ENCODE measurements around the gene ACTR1B.
"Not testable (repeated sequence)": the region's sequence is repeated elsewhere in the genome, so short reads cannot be mapped to it uniquely, and the experiment has no call there.

DNA sequence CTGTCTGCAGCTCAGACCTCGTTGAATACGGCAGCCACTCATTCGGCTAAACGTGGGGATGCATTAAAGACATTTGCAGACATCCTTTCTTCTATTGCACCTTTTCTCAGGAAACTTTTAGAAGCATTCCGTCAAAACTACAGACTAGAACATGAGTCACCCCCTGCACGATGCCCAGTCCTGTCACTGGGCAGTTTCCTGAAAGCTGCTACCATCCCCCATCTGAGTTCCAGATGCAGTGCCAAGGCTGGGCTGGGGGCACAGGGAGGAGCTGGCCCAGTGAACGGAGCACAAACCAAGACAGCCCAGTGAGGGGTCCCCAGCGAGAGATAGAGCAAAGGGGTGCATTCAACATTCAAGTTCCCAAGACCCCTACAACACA, 37.8 kb downstream of the ACTR1B start:
- TF ChIP-seq, protein P1, sequence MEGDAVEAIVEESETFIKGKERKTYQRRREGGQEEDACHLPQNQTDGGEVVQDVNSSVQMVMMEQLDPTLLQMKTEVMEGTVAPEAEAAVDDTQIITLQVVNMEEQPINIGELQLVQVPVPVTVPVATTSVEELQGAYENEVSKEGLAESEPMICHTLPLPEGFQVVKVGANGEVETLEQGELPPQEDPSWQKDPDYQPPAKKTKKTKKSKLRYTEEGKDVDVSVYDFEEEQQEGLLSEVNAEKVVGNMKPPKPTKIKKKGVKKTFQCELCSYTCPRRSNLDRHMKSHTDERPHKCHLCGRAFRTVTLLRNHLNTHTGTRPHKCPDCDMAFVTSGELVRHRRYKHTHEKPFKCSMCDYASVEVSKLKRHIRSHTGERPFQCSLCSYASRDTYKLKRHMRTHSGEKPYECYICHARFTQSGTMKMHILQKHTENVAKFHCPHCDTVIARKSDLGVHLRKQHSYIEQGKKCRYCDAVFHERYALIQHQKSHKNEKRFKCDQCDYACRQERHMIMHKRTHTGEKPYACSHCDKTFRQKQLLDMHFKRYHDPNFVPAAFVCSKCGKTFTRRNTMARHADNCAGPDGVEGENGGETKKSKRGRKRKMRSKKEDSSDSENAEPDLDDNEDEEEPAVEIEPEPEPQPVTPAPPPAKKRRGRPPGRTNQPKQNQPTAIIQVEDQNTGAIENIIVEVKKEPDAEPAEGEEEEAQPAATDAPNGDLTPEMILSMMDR (IDR thresholded peaks at IDR 0.05; ENCODE audit: low read depth, low read length), result not testable (repeated sequence)
- not testable (repeated sequence) for TF ChIP-seq POLR2A (IDR thresholded peaks at IDR 0.05; ENCODE audit: extremely low read depth, insufficient read length)
- TF ChIP-seq, protein P2, sequence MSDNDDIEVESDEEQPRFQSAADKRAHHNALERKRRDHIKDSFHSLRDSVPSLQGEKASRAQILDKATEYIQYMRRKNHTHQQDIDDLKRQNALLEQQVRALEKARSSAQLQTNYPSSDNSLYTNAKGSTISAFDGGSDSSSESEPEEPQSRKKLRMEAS (IDR thresholded peaks at IDR 0.05; ENCODE audit: low read depth, low read length), result not testable (repeated sequence)

All from NB4 (cell line).